IMR-90 (cell line): ENCODE results near the gene ABCC4. TPM values are rescaled to one million over a fixed set of nuclear protein-coding genes. Genes with fewer than 3 reads are reported as not detected.
A peak's percentile ranks its signal among the peaks of the same experiment; 100 is the strongest.

Experiments
- ATAC-seq: fragments of 200-7000 bp; cut with Tn5 transposase; 2 replicates; pipeline ENCODE4 v1.9.1; 2020; ENCODE audit warnings: low read depth, mild to moderate bottlenecking, moderate library complexity
- BruUV-seq: library from RNA; stranded (reverse); fragments of 400-500 nt; replicated peaks from 2 replicates; lab custom pipeline; 2021; lab: Mats Ljungman, UMichigan
- CTCF ChIA-PET: fragments of 300-600 bp; formaldehyde crosslinking; extraction: SDS; loops from one replicate; lab custom pipeline; 2021; ENCODE audit warnings: antibody characterized with exemption; lab: Yijun Ruan, JAX
- POLR2A ChIA-PET: fragments of 300-600 bp; sonication (Branson Sonifier 250); formaldehyde crosslinking; loops from one replicate; lab custom pipeline; 2022; ENCODE audit warnings: antibody characterized with exemption; ENCODE audit not compliant: unreplicated experiment; lab: Charles Lee
- DNase-seq: peaks from one replicate; pipeline ENCODE4 v3.0.0; 2013
- H2AFZ ChIP-seq: replicated peaks from 2 replicates; pipeline ENCODE3; 2013; ENCODE audit warnings: low read length, mild to moderate bottlenecking; ENCODE audit not compliant: poor library complexity
- H2AK5ac ChIP-seq: 2 replicates; pipeline ENCODE4 v1.6.1; 2013; ENCODE audit warnings: low read depth, low read length, inconsistent platforms
- H2AK9ac ChIP-seq: replicated peaks from 2 replicates; pipeline ENCODE3; 2013; ENCODE audit warnings: mild to moderate bottlenecking, low read depth, low read length, moderate library complexity; ENCODE audit not compliant: poor library complexity
- H2BK120ac ChIP-seq: 2 replicates; pipeline ENCODE4 v1.6.1; 2013; ENCODE audit warnings: low read depth, low read length, inconsistent platforms
- H2BK15ac ChIP-seq: 3 replicates; pipeline ENCODE4 v1.6.1; 2013; ENCODE audit warnings: low read depth, low read length, inconsistent platforms
- H2BK20ac ChIP-seq: 2 replicates; pipeline ENCODE4 v1.6.1; 2013; ENCODE audit warnings: low read depth, mild to moderate bottlenecking, inconsistent platforms, low read length, moderate library complexity
- H2BK5ac ChIP-seq: 2 replicates; pipeline ENCODE4 v1.6.1; 2013; ENCODE audit warnings: mild to moderate bottlenecking, low read depth, low read length, inconsistent platforms; ENCODE audit not compliant: poor library complexity, severe bottlenecking
- H3K14ac ChIP-seq: replicated peaks from 2 replicates; pipeline ENCODE4 v1.6.1; 2013; ENCODE audit warnings: low read depth, low read length, inconsistent platforms
- H3K18ac ChIP-seq: 2 replicates; pipeline ENCODE4 v1.6.1; 2013; ENCODE audit warnings: low read depth, low read length, control low read depth
- H3K23ac ChIP-seq: 2 replicates; pipeline ENCODE4 v1.6.1; 2013; ENCODE audit warnings: low read depth, low read length, inconsistent platforms
- H3K27ac ChIP-seq: 2 replicates; pipeline ENCODE4 v1.5.1; 2013; ENCODE audit warnings: mild to moderate bottlenecking, control low read depth, low read length; ENCODE audit not compliant: insufficient read depth
- H3K27me3 ChIP-seq: 2 replicates; pipeline ENCODE4 v1.6.1; 2013; ENCODE audit warnings: low read length; ENCODE audit not compliant: control insufficient read depth, insufficient read depth
- H3K36me3 ChIP-seq: 2 replicates; pipeline ENCODE4 v1.6.1; 2013; ENCODE audit warnings: low read length, mixed read lengths; ENCODE audit not compliant: control insufficient read depth, insufficient read depth
- H3K4ac ChIP-seq: 2 replicates; pipeline ENCODE4 v1.6.1; 2013; ENCODE audit warnings: low read depth, low read length, inconsistent platforms
- H3K4me1 ChIP-seq: 2 replicates; pipeline ENCODE4 v1.6.1; 2013; ENCODE audit warnings: low read length, mixed read lengths; ENCODE audit not compliant: control insufficient read depth, insufficient read depth
- H3K4me2 ChIP-seq: 2 replicates; pipeline ENCODE4 v1.6.1; 2013; ENCODE audit warnings: low read depth, mild to moderate bottlenecking, control low read depth, low read length, moderate library complexity
- H3K4me3 ChIP-seq: 2 replicates; pipeline ENCODE4 v1.5.1; 2013; ENCODE audit warnings: low read depth, mild to moderate bottlenecking, control low read depth, low read length, moderate library complexity; ENCODE audit not compliant: insufficient read depth
- H3K56ac ChIP-seq: 2 replicates; pipeline ENCODE4 v1.6.1; 2013; ENCODE audit warnings: low read length, inconsistent platforms; ENCODE audit not compliant: insufficient read depth; ENCODE audit errors: extremely low read depth
- H3K79me1 ChIP-seq, 2 experiments: 2 replicates each; pipeline ENCODE4 v1.6.1; 2013; ENCODE audit warnings: low read length in 2 of 2, inconsistent platforms in 1 of 2, low read depth in 1 of 2
- H3K9ac ChIP-seq: 2 replicates; pipeline ENCODE4 v1.6.1; 2013; ENCODE audit warnings: low read depth, low read length, control low read depth
- H3K9me1 ChIP-seq: 2 replicates; pipeline ENCODE4 v1.6.1; 2013; ENCODE audit warnings: low read length, inconsistent platforms; ENCODE audit not compliant: insufficient read depth
- H3K9me3 ChIP-seq: 2 replicates; pipeline ENCODE4 v1.6.1; 2013; ENCODE audit warnings: low read length; ENCODE audit not compliant: control insufficient read depth, insufficient read depth
- H4K20me1 ChIP-seq: 2 replicates; pipeline ENCODE4 v1.6.1; 2013; ENCODE audit warnings: low read length, inconsistent platforms; ENCODE audit not compliant: insufficient read depth
- H4K5ac ChIP-seq: 2 replicates; pipeline ENCODE4 v1.6.1; 2013; ENCODE audit warnings: mild to moderate bottlenecking, low read depth, low read length, control low read depth
- H4K8ac ChIP-seq, 2 experiments: 2 replicates each; pipeline ENCODE4 v1.6.1; 2013; ENCODE audit warnings: low read depth in 2 of 2, low read length in 2 of 2, control low read depth in 1 of 2, inconsistent platforms in 1 of 2
- H4K91ac ChIP-seq: 2 replicates; pipeline ENCODE4 v1.6.1; 2013; ENCODE audit warnings: low read depth, low read length, inconsistent platforms; ENCODE audit not compliant: insufficient read depth
- CEBPB ChIP-seq: IDR thresholded peaks from 2 replicates; pipeline ENCODE4 v1.6.1; 2012; ENCODE audit warnings: low read depth, low read length, improper control_type of control experiment
- CHD1 ChIP-seq: IDR thresholded peaks from 2 replicates; pipeline ENCODE4 v1.6.1; 2012; ENCODE audit warnings: low read depth, low read length, improper control_type of control experiment
- CTCF ChIP-seq: conservative IDR thresholded peaks from 2 replicates; pipeline ENCODE4 v1.5.1; 2012; ENCODE audit warnings: mild to moderate bottlenecking, low read depth, low read length, improper control_type of control experiment
- MAFK ChIP-seq: IDR thresholded peaks from 2 replicates; pipeline ENCODE4 v1.6.1; 2012; ENCODE audit warnings: low read depth, low read length, improper control_type of control experiment
- POLR2A ChIP-seq: IDR thresholded peaks from 2 replicates; pipeline ENCODE4 v1.6.1; 2012; ENCODE audit warnings: mild to moderate bottlenecking, low read depth, low read length
- RFX5 ChIP-seq: IDR thresholded peaks from 2 replicates; pipeline ENCODE4 v1.8.0; 2012; ENCODE audit warnings: low read depth, mild to moderate bottlenecking, low read length, moderate library complexity
- SMC3 ChIP-seq: fragments of 150-350 bp; IDR thresholded peaks from 2 replicates; pipeline ENCODE4 v1.6.1; 2016; ENCODE audit warnings: low read depth, mild to moderate bottlenecking, antibody characterized with exemption, low read length, moderate library complexity
- USF2 ChIP-seq: fragments of 150-350 bp; IDR thresholded peaks from 2 replicates; pipeline ENCODE4 v1.6.1; 2017; ENCODE audit warnings: mild to moderate bottlenecking, antibody characterized with exemption, low read length, low read depth
- WGBS, 2 experiments: methylation state at CpG; one replicate each; pipeline versions ENCODE4 v1.1.5 to v1.1.7; 2013; ENCODE audit warnings: missing lambda C conversion rate in 2 of 2; ENCODE audit not compliant: insufficient read length in 1 of 2; ENCODE audit errors: extremely low coverage in 2 of 2; 5-methylcytosine and 5-hydroxymethylcytosine counted together
- dilution Hi-C: fragments of 300-500 bp; cut with HindIII; formaldehyde crosslinking; loops from one replicate; pipeline ENCODE4 v1.14.3; 2018; ENCODE audit warnings: low sequenced_read_pairs; ENCODE audit not compliant: unreplicated experiment
- in situ Hi-C: fragments of 300-500 bp; cut with MboI; formaldehyde crosslinking; loops from 3 replicates; pipeline ENCODE4 v1.14.3; 2019; ENCODE audit warnings: low sequenced_read_pairs, inconsistent platforms, mixed read lengths
- intact Hi-C: fragments of 100-400 bp; cut with micrococcal nuclease; formaldehyde crosslinking; loops from 2 replicates; pipeline ENCODE4 v1.10.0; 2022
- polyA plus RNA-seq, 3 experiments: library from polyadenylated mRNA; depleted of rRNA; stranded (reverse); fragments of >200 nt; gene quantifications; 2 replicates each; pipeline ENCODE4 v1.2.3, GENCODE V29; 2012; ENCODE audit warnings: low replicate concordance in 1 of 3
- total RNA-seq: library from RNA; depleted of rRNA; stranded (reverse); fragments of >200 nt; gene quantifications from 2 replicates; pipeline ENCODE4 v1.2.3, GENCODE V29; 2012

Gene ABCC4
- total and polyA plus RNA-seq, 2 of the 4 experiments (the other 2 are of a cell fraction): 16.6 to 41.4 TPM

GRCh38 chr13:95298169-95298965, 2.9 kb downstream of the ABCC4 start:
- H3K4me3 ChIP-seq: no peak overlapping the region; the same call in 1 of the 2 replicates
- H3K23ac ChIP-seq: peak overlapping the region; percentile 32
- H2BK15ac ChIP-seq: peak overlapping the region; percentile 50; the same call in 1 of the 3 replicates
- peaks cover 22% of the 10 kb centered on the region for H3K9me1 ChIP-seq
- H3K4me2 ChIP-seq: peak overlapping the region; percentile 29; the same call in 1 of the 2 replicates
- H4K20me1 ChIP-seq: peaks cover 44% of the 10 kb centered on the region
- H3K14ac ChIP-seq: peak overlapping the region; percentile 76
- peak overlapping the region; percentile 74 for H2AK5ac ChIP-seq
- no peak for TF ChIP-seq USF2
- no peak for TF ChIP-seq CEBPB
- no peak for TF ChIP-seq SMC3
- no peak for TF ChIP-seq RFX5
- TF ChIP-seq POLR2A: no peak
- TF ChIP-seq CHD1: no peak
- no peak for TF ChIP-seq MAFK
- TF ChIP-seq CTCF: no peak
- H3K27ac ChIP-seq: peak overlapping the region; percentile 75; the same call in 1 of the 2 replicates
- peaks cover 20% of the 10 kb centered on the region for H3K4me1 ChIP-seq
- in situ Hi-C loops (no loop called here), intact Hi-C loops (no loop called here), dilution Hi-C loops (no loop called here)
- ChIA-PET POLR2A (interaction anchor here (1.4 kb wide), 1 partner anchor 27 kb away, joined by 5 read pairs; no protein-coding TSS in a partner anchor), CTCF (interaction anchor here (0.5 to 3.4 kb wide), 5 partner anchors 82 to 560 kb away, joined by 4 to 17 read pairs (median 7); no protein-coding TSS in a partner anchor)
- H4K8ac ChIP-seq: peak overlapping the region in 1 of 2 experiments; percentile 54; a peak in 1 of 4 replicates
- H3K36me3 ChIP-seq: peaks cover 17% of the 10 kb centered on the region
- BruUV-seq: no TSS peak
- H3K4ac ChIP-seq: peak overlapping the region; percentile 74
- H3K18ac ChIP-seq: peak overlapping the region; percentile 40
- 100% methylated on average over 2 of the region's 8 CpGs; no CpG with 5 or more reads in 1 of the 2 experiments for WGBS, 2 experiments
- DNase-seq (no peak), ATAC-seq (no peak)
- H3K9ac ChIP-seq: peak overlapping the region; percentile 56; the same call in 1 of the 2 replicates
- peaks cover 25 to 77% of the 10 kb centered on the region in 2 experiments for H3K79me1 ChIP-seq
- H3K56ac ChIP-seq: no peak overlapping the region
- H2BK120ac ChIP-seq: peak overlapping the region; percentile 45
- peak overlapping the region; percentile 57 for H4K91ac ChIP-seq
- H4K5ac ChIP-seq: peak overlapping the region; percentile 76
- no peak overlapping the region for H2AFZ ChIP-seq
- H3K27me3 ChIP-seq: no peaks in the 10 kb centered on the region
- H2BK20ac ChIP-seq: peak overlapping the region; percentile 45
- H3K9me3 ChIP-seq: no peaks in the 10 kb centered on the region
- H2AK9ac ChIP-seq: peak overlapping the region; percentile 21
- no peak overlapping the region for H2BK5ac ChIP-seq
